ENCODE measurements around the gene PSMG3.

DNA sequence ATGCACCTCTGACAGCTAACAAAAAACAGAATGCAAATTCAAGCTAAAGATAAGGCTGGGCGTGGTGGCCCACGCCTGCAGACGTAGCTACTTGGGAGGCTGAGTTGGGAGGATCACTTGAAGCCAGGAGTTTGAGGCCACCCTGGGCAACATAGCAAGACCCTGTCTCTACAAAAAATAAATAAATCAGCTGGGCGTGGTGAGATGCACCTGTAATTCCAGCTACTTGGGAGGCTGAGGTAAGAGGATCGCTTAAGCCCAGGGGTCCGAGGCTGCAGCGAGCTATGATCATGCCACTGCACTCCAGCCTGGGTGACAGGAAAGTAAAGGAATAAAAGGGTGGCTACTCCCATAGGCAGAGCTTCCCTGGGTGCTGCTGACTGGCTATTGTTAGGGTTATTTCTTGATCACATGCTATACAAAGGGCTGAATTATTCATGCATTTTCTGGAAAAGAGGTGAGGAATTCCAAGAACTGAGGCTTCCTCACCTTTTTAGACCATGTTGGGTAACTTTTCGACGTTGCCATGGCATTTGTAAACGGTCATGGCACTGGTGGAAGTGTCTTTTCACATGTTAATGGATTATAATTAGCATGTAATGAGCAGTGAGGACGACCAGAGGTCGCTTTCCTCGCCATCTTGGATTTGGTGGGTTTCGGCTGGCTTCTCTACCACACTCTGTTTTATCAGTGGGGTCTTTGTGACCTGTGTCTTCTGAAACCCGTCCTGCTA lies 6.9 kb upstream of the PSMG3 start:
- TF ChIP-seq ZC3H10 (CRISPR knock-in tag; IDR thresholded peaks at IDR 0.05) (no peak), RARB (CRISPR knock-in tag; IDR thresholded peaks at IDR 0.05) (no peak), ZNF70 (CRISPR knock-in tag; IDR thresholded peaks at IDR 0.05) (no peak), ARNTL (CRISPR knock-in tag; IDR thresholded peaks at IDR 0.05; ENCODE audit: borderline replicate concordance, low read depth) (no peak), CSRNP3 (CRISPR knock-in tag; IDR thresholded peaks at IDR 0.05) (no peak), PPARA (CRISPR knock-in tag; IDR thresholded peaks at IDR 0.05; ENCODE audit: borderline replicate concordance) (no peak), ZNF565 (CRISPR knock-in tag; conservative IDR thresholded peaks at IDR 0.05; ENCODE audit: low read depth) (no peak), ISL1 (CRISPR knock-in tag; IDR thresholded peaks at IDR 0.05) (no peak), ZFP3 (CRISPR knock-in tag; IDR thresholded peaks at IDR 0.05) (no peak), TSHZ2 (CRISPR knock-in tag; IDR thresholded peaks at IDR 0.05) (no peak)
- TF ChIP-seq, protein P1, sequence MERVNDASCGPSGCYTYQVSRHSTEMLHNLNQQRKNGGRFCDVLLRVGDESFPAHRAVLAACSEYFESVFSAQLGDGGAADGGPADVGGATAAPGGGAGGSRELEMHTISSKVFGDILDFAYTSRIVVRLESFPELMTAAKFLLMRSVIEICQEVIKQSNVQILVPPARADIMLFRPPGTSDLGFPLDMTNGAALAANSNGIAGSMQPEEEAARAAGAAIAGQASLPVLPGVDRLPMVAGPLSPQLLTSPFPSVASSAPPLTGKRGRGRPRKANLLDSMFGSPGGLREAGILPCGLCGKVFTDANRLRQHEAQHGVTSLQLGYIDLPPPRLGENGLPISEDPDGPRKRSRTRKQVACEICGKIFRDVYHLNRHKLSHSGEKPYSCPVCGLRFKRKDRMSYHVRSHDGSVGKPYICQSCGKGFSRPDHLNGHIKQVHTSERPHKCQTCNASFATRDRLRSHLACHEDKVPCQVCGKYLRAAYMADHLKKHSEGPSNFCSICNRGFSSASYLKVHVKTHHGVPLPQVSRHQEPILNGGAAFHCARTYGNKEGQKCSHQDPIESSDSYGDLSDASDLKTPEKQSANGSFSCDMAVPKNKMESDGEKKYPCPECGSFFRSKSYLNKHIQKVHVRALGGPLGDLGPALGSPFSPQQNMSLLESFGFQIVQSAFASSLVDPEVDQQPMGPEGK (CRISPR knock-in tag; IDR thresholded peaks at IDR 0.05; ENCODE audit: borderline replicate concordance), result no peak

Data from SK-N-SH treated with all-trans-retinoic acid at 6 μM for 48 hours (cell line).